HEK293 (cell line): ENCODE measurements around the gene APBB2.

Experiments
- IKZF3 ChIP-seq: fragments of 450-650 bp; IDR thresholded peaks from 2 replicates; pipeline ENCODE4 v1.5.0; 2018; ENCODE audit warnings: missing biosample characterization, mild to moderate bottlenecking, missing genetic modification characterization, moderate library complexity
- MYNN ChIP-seq: fragments of 450-650 bp; formaldehyde crosslinking; IDR thresholded peaks from 2 replicates; pipeline ENCODE4 v1.5.1; 2016; ENCODE audit warnings: missing biosample characterization, missing genetic modification characterization, borderline replicate concordance
- OVOL3 ChIP-seq: fragments of 450-650 bp; formaldehyde crosslinking; IDR thresholded peaks from 2 replicates; pipeline ENCODE4 v1.5.1; 2016; ENCODE audit warnings: missing biosample characterization, missing genetic modification characterization
- SP7 ChIP-seq: fragments of 450-650 bp; formaldehyde crosslinking; IDR thresholded peaks from 2 replicates; pipeline ENCODE4 v1.5.1; 2016; ENCODE audit warnings: missing biosample characterization, missing genetic modification characterization
- YY1 ChIP-seq: fragments of 450-650 bp; formaldehyde crosslinking; IDR thresholded peaks from 2 replicates; pipeline ENCODE4 v1.5.1; 2018; ENCODE audit warnings: missing biosample characterization, missing genetic modification characterization
- ZBTB1 ChIP-seq: fragments of 450-650 bp; formaldehyde crosslinking; IDR thresholded peaks from 2 replicates; pipeline ENCODE4 v1.5.1; 2016; ENCODE audit warnings: missing biosample characterization, missing genetic modification characterization
- ZIC2 ChIP-seq: fragments of 450-650 bp; formaldehyde crosslinking; IDR thresholded peaks from 2 replicates; pipeline ENCODE4 v1.5.1; 2016; ENCODE audit warnings: missing biosample characterization, missing genetic modification characterization
- ZNF175 ChIP-seq: fragments of 450-650 bp; formaldehyde crosslinking; IDR thresholded peaks from 2 replicates; pipeline ENCODE4 v1.5.1; 2016; ENCODE audit warnings: missing biosample characterization, missing genetic modification characterization
- ZNF211 ChIP-seq: fragments of 450-650 bp; formaldehyde crosslinking; IDR thresholded peaks from 2 replicates; pipeline ENCODE4 v1.5.1; 2016; ENCODE audit warnings: low read depth, missing biosample characterization, missing genetic modification characterization
- ZNF239 ChIP-seq: fragments of 450-650 bp; formaldehyde crosslinking; IDR thresholded peaks from 2 replicates; pipeline ENCODE4 v1.5.1; 2016; ENCODE audit warnings: missing biosample characterization, missing genetic modification characterization
- ZNF266 ChIP-seq: fragments of 450-650 bp; formaldehyde crosslinking; IDR thresholded peaks from 2 replicates; pipeline ENCODE4 v1.5.1; 2016; ENCODE audit warnings: missing biosample characterization, missing genetic modification characterization, low read depth
- ZNF292 ChIP-seq: fragments of 450-650 bp; formaldehyde crosslinking; IDR thresholded peaks from 2 replicates; pipeline ENCODE4 v1.5.1; 2016; ENCODE audit warnings: low read depth, missing biosample characterization, missing genetic modification characterization, borderline replicate concordance
- ZNF433 ChIP-seq: fragments of 450-650 bp; formaldehyde crosslinking; IDR thresholded peaks from 2 replicates; pipeline ENCODE4 v1.5.1; 2016; ENCODE audit warnings: missing biosample characterization, missing genetic modification characterization, low read depth
- ZNF510 ChIP-seq: fragments of 450-650 bp; formaldehyde crosslinking; IDR thresholded peaks from 2 replicates; pipeline ENCODE4 v1.5.1; 2018; ENCODE audit warnings: mild to moderate bottlenecking, missing genetic modification characterization, missing biosample characterization; ENCODE audit not compliant: insufficient replicate concordance
- ZNF529 ChIP-seq: fragments of 450-650 bp; formaldehyde crosslinking; IDR thresholded peaks from 2 replicates; pipeline ENCODE4 v1.5.1; 2017; ENCODE audit warnings: missing genetic modification characterization, missing biosample characterization; ENCODE audit not compliant: insufficient replicate concordance
- ZNF558 ChIP-seq: fragments of 450-650 bp; formaldehyde crosslinking; IDR thresholded peaks from 2 replicates; pipeline ENCODE4 v1.5.1; 2016; ENCODE audit warnings: missing biosample characterization, missing genetic modification characterization
- ZNF571 ChIP-seq: fragments of 450-650 bp; formaldehyde crosslinking; IDR thresholded peaks from 2 replicates; pipeline ENCODE4 v1.5.0; 2017; ENCODE audit warnings: missing biosample characterization, missing genetic modification characterization
- ZNF624 ChIP-seq: fragments of 450-650 bp; formaldehyde crosslinking; IDR thresholded peaks from 2 replicates; pipeline ENCODE4 v1.5.1; 2017; ENCODE audit warnings: missing biosample characterization, missing genetic modification characterization
- ZNF629 ChIP-seq: fragments of 450-650 bp; formaldehyde crosslinking; IDR thresholded peaks from 2 replicates; pipeline ENCODE4 v1.5.1; 2017; ENCODE audit warnings: missing biosample characterization, missing genetic modification characterization
- ZNF658 ChIP-seq: fragments of 450-650 bp; formaldehyde crosslinking; IDR thresholded peaks from 2 replicates; pipeline ENCODE4; 2016; ENCODE audit warnings: missing biosample characterization, missing genetic modification characterization
- ZNF792 ChIP-seq: fragments of 450-650 bp; formaldehyde crosslinking; IDR thresholded peaks from 2 replicates; pipeline ENCODE4 v1.5.1; 2016; ENCODE audit warnings: missing biosample characterization, missing genetic modification characterization
- TF ChIP-seq, protein P1 (sequence below): fragments of 450-650 bp; formaldehyde crosslinking; conservative IDR thresholded peaks from 2 replicates; pipeline ENCODE4 v1.5.1; 2016; ENCODE audit warnings: low read depth, missing biosample characterization, missing genetic modification characterization
- TF ChIP-seq, protein P2 (sequence below): fragments of 450-650 bp; formaldehyde crosslinking; IDR thresholded peaks from 2 replicates; pipeline ENCODE4 v1.5.0; 2017; ENCODE audit warnings: missing biosample characterization, missing genetic modification characterization, borderline replicate concordance
- TF ChIP-seq, protein P3 (sequence below): fragments of 450-650 bp; formaldehyde crosslinking; IDR thresholded peaks from 2 replicates; pipeline ENCODE4 v1.5.1; 2016; ENCODE audit warnings: missing biosample characterization, missing genetic modification characterization
- TF ChIP-seq, protein P4 (sequence below): fragments of 450-650 bp; formaldehyde crosslinking; IDR thresholded peaks from 2 replicates; pipeline ENCODE4 v1.5.1; 2017; ENCODE audit warnings: missing biosample characterization, mild to moderate bottlenecking, missing genetic modification characterization, moderate library complexity
- TF ChIP-seq, protein P5 (sequence below): fragments of 450-650 bp; formaldehyde crosslinking; IDR thresholded peaks from 2 replicates; pipeline ENCODE4 v1.5.1; 2017; ENCODE audit warnings: missing biosample characterization, missing genetic modification characterization
- TF ChIP-seq, protein P6 (sequence below): sonication (generic); formaldehyde crosslinking; IDR thresholded peaks from 2 replicates; pipeline ENCODE4 v1.8.1; 2022; ENCODE audit warnings: mild to moderate bottlenecking, moderate library complexity, missing genetic modification reagents

Gene APBB2

DNA sequence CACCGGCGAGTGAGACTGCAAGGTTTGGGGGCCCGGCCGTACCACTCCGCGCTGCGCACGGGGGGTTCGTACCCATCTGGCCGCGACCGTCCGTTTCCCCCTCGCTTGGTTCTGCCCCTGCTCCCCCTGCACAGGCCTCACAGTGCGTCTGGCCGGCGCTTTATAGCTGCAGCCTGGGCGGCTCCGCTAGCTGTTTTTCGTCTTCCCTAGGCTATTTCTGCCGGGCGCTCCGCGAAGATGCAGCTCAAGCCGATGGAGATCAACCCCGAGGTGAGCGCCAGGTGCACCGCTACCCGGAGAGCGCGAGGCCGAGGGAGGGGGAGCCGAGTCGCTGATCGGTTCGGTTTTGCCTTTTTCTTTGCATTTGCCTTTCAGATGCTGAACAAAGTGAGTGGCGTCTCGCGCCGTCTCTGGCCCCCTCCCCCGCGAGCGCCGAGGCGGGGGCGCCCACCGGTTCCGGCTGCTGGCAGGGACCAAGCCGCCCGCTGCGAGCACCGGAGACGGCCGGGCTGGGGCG is 42.5 kb upstream of the APBB2 start, which contains the start of gene UCHL1 (continued):
- TF ChIP-seq, protein P1, sequence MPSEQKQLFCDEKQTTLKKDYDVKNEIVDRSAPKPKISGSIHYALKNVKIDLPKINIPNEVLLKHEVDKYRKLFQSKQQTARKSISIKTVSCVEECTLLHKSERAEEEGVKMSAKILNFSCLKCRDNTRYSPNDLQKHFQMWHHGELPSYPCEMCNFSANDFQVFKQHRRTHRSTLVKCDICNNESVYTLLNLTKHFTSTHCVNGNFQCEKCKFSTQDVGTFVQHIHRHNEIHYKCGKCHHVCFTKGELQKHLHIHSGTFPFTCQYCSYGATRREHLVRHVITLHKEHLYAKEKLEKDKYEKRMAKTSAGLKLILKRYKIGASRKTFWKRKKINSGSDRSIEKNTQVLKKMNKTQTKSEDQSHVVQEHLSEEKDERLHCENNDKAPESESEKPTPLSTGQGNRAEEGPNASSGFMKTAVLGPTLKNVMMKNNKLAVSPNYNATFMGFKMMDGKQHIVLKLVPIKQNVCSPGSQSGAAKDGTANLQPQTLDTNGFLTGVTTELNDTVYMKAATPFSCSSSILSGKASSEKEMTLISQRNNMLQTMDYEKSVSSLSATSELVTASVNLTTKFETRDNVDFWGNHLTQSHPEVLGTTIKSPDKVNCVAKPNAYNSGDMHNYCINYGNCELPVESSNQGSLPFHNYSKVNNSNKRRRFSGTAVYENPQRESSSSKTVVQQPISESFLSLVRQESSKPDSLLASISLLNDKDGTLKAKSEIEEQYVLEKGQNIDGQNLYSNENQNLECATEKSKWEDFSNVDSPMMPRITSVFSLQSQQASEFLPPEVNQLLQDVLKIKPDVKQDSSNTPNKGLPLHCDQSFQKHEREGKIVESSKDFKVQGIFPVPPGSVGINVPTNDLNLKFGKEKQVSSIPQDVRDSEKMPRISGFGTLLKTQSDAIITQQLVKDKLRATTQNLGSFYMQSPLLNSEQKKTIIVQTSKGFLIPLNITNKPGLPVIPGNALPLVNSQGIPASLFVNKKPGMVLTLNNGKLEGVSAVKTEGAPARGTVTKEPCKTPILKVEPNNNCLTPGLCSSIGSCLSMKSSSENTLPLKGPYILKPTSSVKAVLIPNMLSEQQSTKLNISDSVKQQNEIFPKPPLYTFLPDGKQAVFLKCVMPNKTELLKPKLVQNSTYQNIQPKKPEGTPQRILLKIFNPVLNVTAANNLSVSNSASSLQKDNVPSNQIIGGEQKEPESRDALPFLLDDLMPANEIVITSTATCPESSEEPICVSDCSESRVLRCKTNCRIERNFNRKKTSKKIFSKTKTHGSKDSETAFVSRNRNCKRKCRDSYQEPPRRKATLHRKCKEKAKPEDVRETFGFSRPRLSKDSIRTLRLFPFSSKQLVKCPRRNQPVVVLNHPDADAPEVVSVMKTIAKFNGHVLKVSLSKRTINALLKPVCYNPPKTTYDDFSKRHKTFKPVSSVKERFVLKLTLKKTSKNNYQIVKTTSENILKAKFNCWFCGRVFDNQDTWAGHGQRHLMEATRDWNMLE (tag by site-specific recombination), result 0 out of 2 replicates have a peak, but pooled peaks have one; percentile 26
- TF ChIP-seq ZNF792, result no peak
- TF ChIP-seq OVOL3 (tag by site-specific recombination), result no peak
- TF ChIP-seq, protein P2, sequence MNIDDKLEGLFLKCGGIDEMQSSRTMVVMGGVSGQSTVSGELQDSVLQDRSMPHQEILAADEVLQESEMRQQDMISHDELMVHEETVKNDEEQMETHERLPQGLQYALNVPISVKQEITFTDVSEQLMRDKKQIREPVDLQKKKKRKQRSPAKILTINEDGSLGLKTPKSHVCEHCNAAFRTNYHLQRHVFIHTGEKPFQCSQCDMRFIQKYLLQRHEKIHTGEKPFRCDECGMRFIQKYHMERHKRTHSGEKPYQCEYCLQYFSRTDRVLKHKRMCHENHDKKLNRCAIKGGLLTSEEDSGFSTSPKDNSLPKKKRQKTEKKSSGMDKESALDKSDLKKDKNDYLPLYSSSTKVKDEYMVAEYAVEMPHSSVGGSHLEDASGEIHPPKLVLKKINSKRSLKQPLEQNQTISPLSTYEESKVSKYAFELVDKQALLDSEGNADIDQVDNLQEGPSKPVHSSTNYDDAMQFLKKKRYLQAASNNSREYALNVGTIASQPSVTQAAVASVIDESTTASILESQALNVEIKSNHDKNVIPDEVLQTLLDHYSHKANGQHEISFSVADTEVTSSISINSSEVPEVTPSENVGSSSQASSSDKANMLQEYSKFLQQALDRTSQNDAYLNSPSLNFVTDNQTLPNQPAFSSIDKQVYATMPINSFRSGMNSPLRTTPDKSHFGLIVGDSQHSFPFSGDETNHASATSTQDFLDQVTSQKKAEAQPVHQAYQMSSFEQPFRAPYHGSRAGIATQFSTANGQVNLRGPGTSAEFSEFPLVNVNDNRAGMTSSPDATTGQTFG, result no peak
- TF ChIP-seq, protein P3, sequence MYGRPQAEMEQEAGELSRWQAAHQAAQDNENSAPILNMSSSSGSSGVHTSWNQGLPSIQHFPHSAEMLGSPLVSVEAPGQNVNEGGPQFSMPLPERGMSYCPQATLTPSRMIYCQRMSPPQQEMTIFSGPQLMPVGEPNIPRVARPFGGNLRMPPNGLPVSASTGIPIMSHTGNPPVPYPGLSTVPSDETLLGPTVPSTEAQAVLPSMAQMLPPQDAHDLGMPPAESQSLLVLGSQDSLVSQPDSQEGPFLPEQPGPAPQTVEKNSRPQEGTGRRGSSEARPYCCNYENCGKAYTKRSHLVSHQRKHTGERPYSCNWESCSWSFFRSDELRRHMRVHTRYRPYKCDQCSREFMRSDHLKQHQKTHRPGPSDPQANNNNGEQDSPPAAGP (tag by site-specific recombination), result peak; percentile 76
- 0 out of 2 replicates have a peak, but pooled peaks have one; percentile 41 for TF ChIP-seq ZNF558 (tag by site-specific recombination)
- TF ChIP-seq ZNF292 (tag by site-specific recombination), result no peak
- no peak for TF ChIP-seq ZNF658
- TF ChIP-seq ZBTB1 (tag by site-specific recombination), result no peak
- no peak for TF ChIP-seq ZNF239 (tag by site-specific recombination)
- peak; percentile 35; the same call in 1 of the 2 replicates for TF ChIP-seq ZIC2 (tag by site-specific recombination)
- TF ChIP-seq SP7 (tag by site-specific recombination), result peak; percentile 79
- TF ChIP-seq ZNF175, result no peak
- no peak for TF ChIP-seq ZNF571 (tag by site-specific recombination)
- no peak for TF ChIP-seq MYNN (tag by site-specific recombination)
- TF ChIP-seq ZNF433, result no peak
- no peak for TF ChIP-seq ZNF624 (tag by site-specific recombination)
- TF ChIP-seq, protein P4, sequence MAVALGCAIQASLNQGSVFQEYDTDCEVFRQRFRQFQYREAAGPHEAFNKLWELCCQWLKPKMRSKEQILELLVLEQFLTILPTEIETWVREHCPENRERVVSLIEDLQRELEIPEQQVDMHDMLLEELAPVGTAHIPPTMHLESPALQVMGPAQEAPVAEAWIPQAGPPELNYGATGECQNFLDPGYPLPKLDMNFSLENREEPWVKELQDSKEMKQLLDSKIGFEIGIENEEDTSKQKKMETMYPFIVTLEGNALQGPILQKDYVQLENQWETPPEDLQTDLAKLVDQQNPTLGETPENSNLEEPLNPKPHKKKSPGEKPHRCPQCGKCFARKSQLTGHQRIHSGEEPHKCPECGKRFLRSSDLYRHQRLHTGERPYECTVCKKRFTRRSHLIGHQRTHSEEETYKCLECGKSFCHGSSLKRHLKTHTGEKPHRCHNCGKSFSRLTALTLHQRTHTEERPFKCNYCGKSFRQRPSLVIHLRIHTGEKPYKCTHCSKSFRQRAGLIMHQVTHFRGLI (tag by site-specific recombination), result no peak; the same call in 1 of the 2 replicates
- no peak for TF ChIP-seq YY1 (tag by site-specific recombination)
- no peak for TF ChIP-seq ZNF510 (tag by site-specific recombination)
- TF ChIP-seq IKZF3 (tag by site-specific recombination), result no peak
- no peak for TF ChIP-seq ZNF211
- TF ChIP-seq ZNF629 (tag by site-specific recombination), result peak; percentile 51; the same call in 1 of the 2 replicates
- no peak for TF ChIP-seq ZNF266 (tag by site-specific recombination)
- TF ChIP-seq, protein P5, sequence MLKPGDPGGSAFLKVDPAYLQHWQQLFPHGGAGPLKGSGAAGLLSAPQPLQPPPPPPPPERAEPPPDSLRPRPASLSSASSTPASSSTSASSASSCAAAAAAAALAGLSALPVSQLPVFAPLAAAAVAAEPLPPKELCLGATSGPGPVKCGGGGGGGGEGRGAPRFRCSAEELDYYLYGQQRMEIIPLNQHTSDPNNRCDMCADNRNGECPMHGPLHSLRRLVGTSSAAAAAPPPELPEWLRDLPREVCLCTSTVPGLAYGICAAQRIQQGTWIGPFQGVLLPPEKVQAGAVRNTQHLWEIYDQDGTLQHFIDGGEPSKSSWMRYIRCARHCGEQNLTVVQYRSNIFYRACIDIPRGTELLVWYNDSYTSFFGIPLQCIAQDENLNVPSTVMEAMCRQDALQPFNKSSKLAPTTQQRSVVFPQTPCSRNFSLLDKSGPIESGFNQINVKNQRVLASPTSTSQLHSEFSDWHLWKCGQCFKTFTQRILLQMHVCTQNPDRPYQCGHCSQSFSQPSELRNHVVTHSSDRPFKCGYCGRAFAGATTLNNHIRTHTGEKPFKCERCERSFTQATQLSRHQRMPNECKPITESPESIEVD (tag by site-specific recombination), result no peak
- no peak for TF ChIP-seq ZNF529
- TF ChIP-seq, protein P6, sequence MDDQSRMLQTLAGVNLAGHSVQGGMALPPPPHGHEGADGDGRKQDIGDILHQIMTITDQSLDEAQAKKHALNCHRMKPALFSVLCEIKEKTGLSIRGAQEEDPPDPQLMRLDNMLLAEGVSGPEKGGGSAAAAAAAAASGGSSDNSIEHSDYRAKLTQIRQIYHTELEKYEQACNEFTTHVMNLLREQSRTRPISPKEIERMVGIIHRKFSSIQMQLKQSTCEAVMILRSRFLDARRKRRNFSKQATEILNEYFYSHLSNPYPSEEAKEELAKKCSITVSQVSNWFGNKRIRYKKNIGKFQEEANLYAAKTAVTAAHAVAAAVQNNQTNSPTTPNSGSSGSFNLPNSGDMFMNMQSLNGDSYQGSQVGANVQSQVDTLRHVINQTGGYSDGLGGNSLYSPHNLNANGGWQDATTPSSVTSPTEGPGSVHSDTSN, result no peak
